Measurements from ENCODE around the gene CLDN16.

- TF ChIP-seq CTCF (IDR thresholded peaks at IDR 0.05; ENCODE audit: low read depth, low read length) (no peak), POLR2A (IDR thresholded peaks at IDR 0.05; ENCODE audit: extremely low read depth, insufficient read length) (no peak), MAX (IDR thresholded peaks at IDR 0.05; ENCODE audit: low read depth, low read length) (no peak)
These were observed 16.8 kb upstream of the CLDN16 start for GRCh38 chr3:190371152-190371551.

Data from NB4 (cell line).